Stimulated activated CD8-positive, alpha-beta memory T cell treated with anti-CD3 and anti-CD28 coated beads, Interleukin-4, amount 100 ng/mL, for 24 hours (primary cell): Measurements from ENCODE around the gene UBE3C.

Experiments used
- DNase-seq: peaks from one replicate; pipeline ENCODE4 v3.0.0-alpha.2; 2020; ENCODE audit warnings: low read depth

The UBE3C gene

DNA sequence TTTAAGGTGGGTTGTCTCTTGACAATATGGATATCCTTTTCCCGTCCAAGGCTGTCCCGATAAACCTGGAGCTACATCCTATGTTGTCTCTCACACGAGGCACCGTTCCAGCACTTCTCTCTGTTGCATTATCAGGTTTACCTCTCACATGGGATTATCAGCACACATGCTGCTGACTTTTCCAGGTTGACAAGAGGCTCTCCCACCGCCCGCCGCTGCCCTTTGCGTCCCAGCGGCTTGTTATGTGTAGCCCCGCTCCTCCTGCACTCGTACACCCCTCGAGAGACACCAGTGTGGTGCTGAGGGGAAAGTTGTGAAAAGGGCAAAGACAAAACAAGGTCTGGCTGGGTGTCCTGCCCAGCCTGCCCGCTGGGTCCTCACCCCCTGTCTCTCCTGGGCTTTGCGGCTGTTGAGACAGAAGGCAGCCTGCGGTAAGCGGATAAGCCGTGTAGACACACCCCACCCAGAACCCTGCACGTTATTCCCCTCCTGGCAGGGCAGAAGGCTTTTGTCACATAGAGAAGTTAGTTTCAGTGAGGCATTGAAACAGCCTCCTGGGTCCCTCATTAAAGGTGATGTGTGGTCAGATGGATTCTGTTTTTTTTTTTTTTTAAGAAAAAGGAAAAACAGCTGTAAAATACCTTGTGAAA is 38.7 kb downstream of the UBE3C start:
- no peak for DNase-seq

DNA sequence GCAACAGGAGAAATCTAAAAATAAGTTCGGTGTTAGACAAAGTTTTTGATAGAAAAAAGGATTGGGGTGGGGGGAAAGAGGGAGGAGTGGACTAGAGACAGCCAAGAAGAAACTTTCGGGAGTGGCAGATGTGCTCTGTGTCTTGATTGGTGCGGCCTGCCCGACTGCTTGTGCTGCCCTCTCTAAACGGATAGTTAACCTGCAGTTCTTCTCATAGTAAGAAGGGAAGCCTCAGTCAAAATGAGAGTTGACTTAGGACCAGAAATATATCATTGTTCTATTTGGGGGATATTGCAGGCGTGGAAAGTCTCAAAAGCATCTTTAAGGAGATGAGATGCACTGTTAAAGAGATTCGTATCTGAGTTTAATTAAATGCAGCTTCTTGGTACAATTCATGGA is 39.3 kb downstream of the UBE3C start:
- DNase-seq: no peak

DNA sequence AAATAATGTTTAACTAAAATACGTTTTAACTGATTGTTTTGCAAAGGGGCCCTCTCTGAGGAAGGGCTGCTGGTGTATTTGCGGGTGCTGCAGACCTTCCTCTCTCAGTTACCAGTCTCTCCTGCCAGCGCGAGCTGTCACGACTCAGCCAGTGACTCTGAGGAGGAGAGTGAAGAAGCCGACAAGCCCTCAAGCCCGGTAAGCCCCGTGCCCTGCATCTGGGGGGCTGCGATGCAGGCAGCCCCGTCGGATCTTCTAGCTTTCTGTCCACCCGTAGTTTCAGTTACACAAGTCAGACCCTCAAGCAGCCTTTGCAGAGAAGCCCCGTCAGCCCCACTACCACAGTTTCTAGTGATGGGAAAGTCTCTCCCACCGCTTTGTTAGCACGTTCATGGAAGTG is 45.1 kb downstream of the UBE3C start:
- no peak for DNase-seq

DNA sequence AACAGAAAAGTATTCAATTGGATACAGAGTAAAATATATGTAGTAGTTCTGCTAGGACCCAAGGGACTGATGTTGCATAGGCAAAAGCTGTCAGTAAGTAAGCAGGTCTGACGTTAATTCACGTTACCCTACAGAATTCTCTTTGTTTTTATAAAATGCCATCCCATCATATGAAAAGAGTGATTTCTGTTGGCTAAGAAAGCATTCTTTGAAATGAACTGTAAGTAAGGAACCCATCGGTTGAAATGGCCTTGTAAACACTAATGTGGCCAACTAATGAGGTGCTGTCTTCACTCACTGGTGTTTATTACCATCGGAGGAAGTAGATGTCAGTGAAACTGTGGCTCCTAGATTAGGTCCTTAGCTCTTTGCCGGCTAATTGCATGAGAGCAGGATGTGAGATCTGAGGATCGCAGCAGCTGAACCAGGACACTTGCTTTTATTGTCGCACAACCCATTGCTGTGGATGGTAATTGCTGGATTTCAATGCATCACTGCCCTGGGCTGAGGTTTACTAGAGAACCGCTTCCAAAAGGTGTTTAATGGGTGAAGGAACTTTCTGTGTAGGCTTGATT is 49.5 kb downstream of the UBE3C start:
- no peak for DNase-seq

DNA sequence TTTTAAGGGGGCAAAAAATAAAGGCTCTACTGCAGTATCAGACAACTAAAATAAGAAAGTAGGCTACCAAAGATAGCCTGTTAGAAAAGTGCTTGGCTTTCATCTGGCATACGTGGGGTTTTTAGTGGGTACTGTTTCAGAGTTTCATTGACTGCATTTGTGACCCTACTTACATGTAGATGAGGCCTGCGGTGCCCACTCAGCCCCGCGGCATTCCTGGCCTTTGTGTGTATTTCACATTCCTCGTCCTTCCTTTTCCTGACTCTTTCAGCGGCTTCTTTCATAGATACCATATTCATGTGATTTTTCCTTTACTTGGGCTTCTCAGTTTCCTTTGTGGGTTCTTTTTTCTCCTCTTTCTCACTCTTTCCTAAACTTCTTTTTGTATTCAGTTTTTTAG is 50.7 kb downstream of the UBE3C start:
- DNase-seq: no peak

DNA sequence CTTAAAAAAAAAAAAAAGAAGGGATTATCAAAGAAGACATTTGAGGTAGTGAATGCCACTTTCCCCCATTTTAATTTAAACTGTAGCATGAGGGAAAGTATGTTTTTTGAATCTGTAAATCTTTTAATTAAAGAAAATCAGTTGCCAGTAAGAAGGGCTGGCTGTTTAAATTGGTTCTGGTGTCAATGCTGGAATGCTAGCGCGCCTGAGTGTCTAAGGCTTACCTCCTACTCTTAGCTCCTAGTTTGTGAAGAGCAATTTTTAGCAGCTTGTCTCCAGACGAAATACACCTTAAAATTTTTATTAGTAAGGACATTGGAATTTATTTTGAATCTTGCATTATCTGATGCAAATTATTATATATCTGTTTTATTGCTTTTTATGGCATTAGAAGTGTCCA is 54.1 kb downstream of the UBE3C start:
- no peak for DNase-seq

DNA sequence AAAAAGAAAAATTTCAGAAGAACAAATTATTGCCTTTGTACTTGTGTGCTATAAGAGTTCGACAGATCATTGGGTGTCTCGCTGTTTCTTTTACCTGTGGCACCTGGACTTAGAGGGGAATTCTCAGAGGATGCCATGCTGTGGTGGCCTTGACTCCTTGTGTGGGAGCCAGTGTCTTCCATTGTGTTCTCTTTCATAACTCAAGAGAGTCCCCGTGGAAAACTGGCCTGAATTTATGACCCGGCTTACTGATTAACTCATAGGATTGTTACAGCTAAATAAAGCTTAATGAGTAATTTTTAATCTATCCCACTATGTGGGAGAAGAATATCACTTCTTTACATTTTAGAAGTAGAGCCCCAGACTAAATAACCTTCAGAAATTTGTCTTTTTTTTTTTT is 54.5 kb downstream of the UBE3C start:
- no peak for DNase-seq

DNA sequence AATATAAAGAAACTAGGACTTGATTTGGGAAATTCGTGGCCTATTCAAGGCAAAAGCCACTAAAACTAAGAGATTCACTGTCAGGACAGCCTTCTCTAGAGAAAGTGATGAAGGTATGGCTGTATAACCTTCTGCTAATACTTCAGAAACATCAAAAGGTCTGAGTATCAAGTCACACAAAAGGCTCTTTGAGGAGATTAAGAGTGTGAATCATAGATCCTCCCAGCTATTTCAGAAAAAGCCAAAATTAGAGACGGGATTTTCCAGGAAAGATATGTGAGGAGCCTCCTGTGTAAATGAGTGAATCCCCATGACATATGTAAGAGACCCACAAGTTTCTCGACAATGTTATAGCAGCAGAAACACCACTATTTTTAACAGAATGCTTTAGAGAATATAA is 56.2 kb downstream of the UBE3C start:
- no peak for DNase-seq

DNA sequence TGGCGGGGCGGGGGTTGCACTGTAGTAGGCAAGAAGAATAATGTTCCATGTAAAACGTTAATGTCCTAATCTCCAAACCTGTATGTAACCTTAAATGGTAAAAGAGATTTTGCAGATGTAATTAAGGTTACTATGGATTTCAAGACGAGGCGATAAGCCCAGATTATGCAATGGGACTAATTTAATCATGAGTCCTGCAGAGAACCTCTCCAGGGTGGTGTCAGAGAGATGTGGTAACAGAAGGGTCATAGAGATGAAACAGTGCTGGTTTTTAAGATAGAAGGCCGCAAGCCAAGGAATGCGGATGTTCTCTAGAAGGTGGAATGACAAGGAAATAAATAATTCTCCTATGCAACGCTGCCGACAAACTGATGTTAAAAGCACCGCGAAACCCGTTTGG is 57.1 kb downstream of the UBE3C start:
- DNase-seq: no peak

DNA sequence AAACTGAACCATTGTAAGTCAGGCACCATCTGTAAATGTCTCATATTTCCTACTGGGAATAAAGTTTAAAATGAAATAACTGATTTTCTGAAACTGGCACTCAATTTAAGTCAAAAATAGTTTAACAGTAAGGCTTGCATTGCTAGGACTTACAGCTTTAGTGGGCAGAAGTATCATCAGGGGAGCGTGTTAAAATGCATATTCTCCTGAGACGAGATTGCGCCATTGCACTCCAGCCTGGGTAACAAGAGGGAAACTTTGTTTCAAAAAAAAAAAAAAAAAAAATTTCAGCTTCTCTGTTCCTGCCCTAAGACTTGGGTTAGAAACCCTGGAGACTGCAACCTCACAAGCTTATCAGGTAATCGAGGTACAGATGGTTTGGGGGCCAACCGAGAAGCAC is 65.4 kb downstream of the UBE3C start:
- no peak for DNase-seq

DNA sequence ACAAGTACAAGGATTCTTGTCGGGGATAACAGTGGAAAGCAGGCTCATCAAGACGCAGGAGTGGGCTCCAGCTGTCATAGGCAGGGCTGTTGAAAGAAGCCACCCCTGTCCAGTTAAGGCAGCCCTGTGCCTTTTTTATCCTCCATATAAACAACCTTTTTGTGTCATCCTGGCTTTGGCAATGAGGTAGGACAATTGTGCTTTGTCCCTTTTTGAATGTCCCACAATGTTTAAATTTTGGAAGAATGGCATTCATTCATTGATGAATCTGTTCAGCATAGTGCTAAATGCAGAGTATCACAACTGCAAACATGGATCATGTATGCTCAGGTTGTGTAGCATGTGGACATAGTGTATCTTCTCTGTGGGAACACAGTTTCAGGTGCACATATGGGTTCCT is 66.7 kb downstream of the UBE3C start:
- no peak for DNase-seq

DNA sequence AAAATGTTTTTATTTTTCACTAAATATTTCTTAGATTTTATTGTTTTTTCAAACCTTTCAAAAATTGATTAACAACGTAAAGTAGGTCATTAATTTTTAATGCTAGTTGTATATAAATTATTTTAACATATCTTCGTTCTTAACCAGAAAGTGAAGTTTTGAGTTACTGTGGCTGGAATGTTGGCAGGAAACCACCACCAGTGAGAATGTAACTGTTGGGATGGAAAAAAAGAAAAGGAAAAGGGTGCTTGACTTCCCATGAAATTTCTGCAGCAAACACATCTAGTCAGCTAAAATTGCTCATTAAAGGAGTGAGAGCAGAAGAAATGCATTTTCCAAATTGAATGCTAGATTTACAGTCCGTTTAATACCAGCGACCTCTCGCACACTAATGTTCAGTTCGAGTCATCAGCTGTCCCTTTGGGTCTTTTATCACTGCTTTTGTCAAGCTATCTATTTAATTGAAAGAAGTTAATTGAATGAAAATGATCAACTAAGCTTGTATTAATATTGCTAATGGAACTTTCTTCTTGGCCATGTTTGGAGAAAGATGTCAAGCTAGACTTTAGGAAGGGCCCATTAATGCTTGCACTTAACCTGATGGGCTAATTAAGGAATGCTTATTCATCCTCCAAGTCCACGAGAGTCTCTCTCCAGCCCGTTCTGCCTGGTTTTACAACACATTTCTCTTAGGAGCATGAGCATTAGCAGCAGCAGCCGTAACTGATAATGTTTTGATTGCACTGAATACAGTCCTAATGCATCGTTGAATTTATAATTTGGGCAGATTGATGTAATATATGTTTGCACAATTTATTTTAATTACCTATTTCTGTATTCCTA is 70.1 kb downstream of the UBE3C start:
- DNase-seq: no peak

DNA sequence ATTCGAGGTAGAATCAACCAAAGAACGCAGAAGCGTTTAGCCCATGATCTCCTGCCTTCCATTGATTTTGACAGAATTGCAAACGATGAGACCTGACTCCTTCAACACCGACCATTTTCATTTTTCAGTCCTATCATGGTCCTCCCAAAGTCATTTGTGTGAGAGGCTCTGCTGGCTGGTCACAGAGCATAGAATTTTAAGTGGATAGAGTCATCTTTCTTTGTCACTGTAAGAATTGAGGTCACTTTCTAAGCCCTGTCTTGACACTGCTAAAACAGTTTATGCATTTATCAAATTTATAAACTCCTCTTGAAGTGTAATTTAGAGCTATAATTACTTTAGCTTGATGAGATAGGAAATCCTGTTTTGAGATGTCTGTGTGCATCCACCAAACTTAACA is 72.0 kb downstream of the UBE3C start:
- DNase-seq: no peak

DNA sequence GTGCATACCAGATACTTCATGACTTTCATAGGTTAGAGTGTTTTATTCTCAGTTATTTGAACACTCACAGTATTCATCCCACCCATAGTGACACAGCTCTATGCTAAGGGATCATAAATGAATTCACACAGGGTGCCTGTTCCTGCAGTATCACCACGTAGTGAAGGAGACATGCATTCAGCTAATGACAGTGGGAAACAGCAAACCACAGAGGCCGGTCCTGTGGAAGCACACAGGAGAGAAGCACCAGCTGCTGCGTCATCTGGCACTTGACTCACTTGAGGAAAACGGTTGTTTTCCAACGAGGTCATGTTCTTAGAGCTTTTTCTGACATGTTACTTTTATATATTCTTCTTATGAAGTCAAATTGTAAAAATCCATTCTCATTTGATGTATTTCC is 73.0 kb downstream of the UBE3C start:
- DNase-seq: no peak

DNA sequence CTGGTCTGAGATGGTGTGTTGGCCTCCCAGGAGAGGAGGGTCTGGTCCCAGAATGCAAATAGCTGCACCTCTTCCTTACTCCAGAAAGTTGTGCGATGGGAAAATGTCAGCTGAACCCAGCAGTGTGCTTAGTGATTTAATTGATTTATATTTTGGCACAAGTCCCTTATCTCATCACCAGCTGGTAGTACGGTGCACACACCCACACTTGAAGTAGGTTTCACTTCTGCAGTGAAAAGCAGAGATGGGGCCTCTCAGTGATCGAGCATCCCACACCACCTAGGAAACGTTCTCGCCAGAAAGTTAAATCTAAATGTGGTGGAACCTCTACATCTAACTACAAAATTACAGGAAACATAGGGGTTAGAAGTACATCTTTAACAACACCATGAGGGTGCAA is 80.4 kb downstream of the UBE3C start:
- no peak for DNase-seq

DNA sequence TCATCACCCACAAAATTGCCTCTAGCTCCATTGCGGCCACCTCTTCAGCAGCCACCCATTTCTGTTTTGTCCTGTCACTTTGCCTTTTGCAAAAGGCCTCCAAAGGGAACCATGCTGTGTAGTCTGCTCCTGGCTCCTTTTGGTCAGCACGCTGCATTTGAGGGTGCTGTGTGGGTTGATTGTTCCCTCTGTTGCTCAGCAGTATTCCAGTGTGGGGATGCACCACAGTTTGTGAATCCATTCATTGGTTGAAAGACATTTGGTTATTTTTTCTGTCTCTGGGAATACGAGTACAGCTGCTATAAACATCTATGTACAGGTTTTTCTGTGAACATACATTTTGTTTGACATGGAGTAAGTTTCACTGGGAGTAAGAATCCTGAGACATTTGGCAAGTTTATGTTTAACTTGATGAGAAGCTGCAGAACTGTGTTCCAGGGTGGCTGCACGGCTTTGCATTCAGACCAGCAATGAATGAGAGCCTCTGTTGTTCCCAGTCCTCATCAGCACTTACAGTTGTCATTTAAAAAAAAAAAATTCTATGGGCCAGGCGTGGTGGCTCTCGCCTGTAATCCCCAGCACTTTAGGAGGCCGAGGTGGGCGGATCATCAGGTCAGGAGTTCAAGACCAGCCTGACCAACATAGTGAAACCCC is 82.3 kb downstream of the UBE3C start:
- no peak for DNase-seq

DNA sequence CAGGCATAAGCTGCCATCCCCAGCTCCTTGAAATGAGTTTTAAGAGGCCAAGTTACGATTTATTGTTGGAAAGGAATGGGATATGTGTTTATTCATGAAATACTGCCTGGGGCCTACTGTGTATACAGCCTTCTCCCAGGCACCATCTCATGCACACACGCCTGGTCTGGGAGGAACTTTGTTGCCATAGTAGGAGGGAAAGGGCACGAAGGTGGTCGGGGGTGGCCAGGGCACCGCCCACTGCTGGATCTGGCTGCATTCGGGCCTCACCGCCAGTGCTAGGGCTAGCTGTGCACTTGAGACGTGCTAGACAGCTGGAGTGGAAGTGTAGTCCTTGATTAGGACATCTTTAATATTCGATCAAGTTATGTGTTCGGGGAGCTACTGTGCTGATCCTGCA is 84.0 kb downstream of the UBE3C start:
- DNase-seq: no peak

DNA sequence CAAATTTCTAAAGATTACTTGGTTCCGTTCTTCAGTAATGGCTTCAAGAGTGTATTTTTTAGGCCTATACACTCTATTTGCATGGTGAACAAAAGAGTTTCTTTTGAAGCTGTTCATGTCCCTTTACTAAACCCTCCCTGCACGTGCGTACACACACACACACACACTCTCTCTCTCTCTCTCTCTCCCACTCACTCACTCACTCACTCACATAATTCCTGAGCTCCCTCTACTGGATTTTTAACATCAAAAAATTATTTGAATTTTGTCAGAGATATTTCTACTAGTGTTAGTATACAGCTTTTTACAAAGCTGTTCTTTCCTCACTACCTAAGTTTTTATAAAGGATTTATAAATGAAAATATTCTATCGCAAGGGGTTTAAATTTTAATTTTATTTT is 85.9 kb downstream of the UBE3C start:
- no peak for DNase-seq

DNA sequence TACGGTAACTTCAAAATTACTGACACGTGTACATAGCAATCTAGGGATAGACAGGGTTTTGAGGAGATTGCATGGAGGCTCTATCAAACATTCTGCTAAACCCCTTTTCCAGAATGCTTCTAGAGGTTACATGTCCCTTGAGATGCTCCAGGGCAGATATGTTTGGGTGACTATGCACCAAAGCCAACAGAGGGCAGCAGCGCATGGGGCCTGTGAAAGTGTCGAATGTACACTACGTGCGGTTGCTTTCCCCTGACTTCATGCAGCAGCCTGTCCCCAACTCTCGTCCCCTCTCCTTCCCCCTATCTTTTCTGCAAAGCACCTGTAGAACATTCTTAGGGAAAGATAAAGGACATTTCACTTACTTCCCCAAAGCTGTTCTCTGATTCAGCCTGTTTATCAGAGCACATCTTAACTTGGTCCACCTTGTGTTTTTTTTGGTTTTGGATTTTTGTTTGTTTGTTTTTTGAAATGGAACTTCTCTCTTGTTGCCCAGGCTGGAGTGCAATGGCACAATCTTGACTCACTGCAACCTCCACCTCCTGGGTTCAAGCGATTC is 90.2 kb downstream of the UBE3C start:
- DNase-seq: no peak

DNA sequence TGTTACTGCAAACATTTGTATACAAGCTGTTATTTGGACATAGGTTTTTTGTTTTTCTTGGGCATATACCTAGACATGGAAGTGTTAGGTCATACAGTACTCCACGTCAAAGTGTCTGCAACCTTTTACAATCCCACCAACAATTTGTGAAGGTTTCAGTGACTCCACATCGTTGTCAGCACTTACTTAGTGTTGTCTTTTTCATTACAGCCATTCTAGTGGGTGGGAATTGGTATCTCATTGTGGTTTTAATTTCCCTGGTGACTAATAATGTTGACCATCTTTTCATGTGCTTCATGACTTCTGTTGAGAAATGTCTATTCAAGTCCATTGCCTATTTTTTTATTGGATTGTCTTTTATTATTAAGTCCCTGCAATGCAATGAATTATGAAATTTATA is 95.0 kb downstream of the UBE3C start:
- DNase-seq: no peak

DNA sequence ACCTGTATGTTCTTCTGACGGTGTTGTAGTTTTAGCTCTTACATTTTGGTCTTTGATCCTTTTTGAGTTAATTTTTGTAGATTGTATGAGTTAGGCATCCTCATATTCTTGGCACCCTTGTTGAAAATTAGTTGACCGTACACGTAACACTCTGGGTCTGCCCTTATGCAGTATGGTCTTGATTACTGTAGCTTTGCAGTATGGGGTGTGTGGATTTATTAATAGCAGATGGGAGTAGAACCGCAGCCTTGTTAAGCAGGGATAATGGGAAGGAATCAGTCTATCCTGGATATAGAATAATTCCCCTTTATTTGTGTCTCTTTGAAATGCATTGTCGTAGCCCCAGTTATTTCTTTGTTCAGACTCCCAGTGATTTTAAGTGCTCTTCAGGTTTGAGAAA is 95.5 kb downstream of the UBE3C start:
- DNase-seq: no peak
